HepG2 (cell line): ENCODE measurements around the gene BST1. TPM values are rescaled to one million over a fixed set of nuclear protein-coding genes. Genes with fewer than 3 reads are reported as not detected.

Source experiments
- CENPX ChIP-seq: sonication (generic); formaldehyde crosslinking; IDR thresholded peaks from 2 replicates; pipeline ENCODE4 v1.9.0; 2021; ENCODE audit warnings: mild to moderate bottlenecking, missing genetic modification reagents, moderate library complexity
- SIN3B ChIP-seq: fragments of 150-350 bp; IDR thresholded peaks from 2 replicates; pipeline ENCODE4 v1.6.1; 2014; ENCODE audit warnings: low read length
- SOX6 ChIP-seq, 2 experiments: fragments of 450-650 bp in 1 of 2; sonication (generic) in 1 of 2; formaldehyde crosslinking in 1 of 2; IDR thresholded peaks; 2 replicates each; pipeline versions ENCODE4 v1.4.0 to v1.6.1; 2017 to 2020; ENCODE audit warnings: antibody characterized with exemption in 1 of 2, mild to moderate bottlenecking in 1 of 2, missing genetic modification reagents in 1 of 2
- ZFP41 ChIP-seq: sonication (generic); formaldehyde crosslinking; IDR thresholded peaks from 2 replicates; pipeline ENCODE4 v1.4.0; 2020; ENCODE audit warnings: mild to moderate bottlenecking, missing genetic modification reagents, borderline replicate concordance
- ZNF317 ChIP-seq: sonication (generic); formaldehyde crosslinking; IDR thresholded peaks from 2 replicates; pipeline ENCODE4 v1.5.0; 2020; ENCODE audit warnings: mild to moderate bottlenecking, missing genetic modification reagents
- ZNF337 ChIP-seq: sonication (generic); formaldehyde crosslinking; IDR thresholded peaks from 2 replicates; pipeline ENCODE4 v1.5.1; 2020; ENCODE audit warnings: missing genetic modification reagents, low read depth, mild to moderate bottlenecking, borderline replicate concordance
- polyA plus RNA-seq, 8 experiments: library from polyadenylated mRNA; depleted of rRNA in 3 of 8; stranded (reverse) in 7 of 8; unstranded in 1 of 8; fragments of >200 nt; fragmentation: Illumina TruSeq in 4 of 8; extraction: Trizol in 4 of 8; gene quantifications; 2 replicates each; pipeline versions ENCODE4 v1.2.1 to v1.2.3, GENCODE V29; 2011 to 2016; ENCODE audit warnings: low read depth in 4 of 8, missing spikeins in 1 of 8, mixed read lengths in 1 of 8; ENCODE audit not compliant: insufficient read depth in 1 of 8
- total RNA-seq, 5 experiments: library from RNA; depleted of rRNA; stranded (reverse); fragments of >200 nt; fragmentation: Illumina TruSeq; extraction: Trizol; gene quantifications; 2 replicates each; pipeline ENCODE4 v1.2.3, GENCODE V29; 2016; ENCODE audit warnings: low read depth in 1 of 5
- TF ChIP-seq, protein P1 (sequence below): sonication (generic); formaldehyde crosslinking; IDR thresholded peaks from 2 replicates; pipeline ENCODE4 v1.4.0; 2020; ENCODE audit warnings: missing genetic modification reagents
- TF ChIP-seq, protein P2 (sequence below): sonication (generic); formaldehyde crosslinking; IDR thresholded peaks from 2 replicates; pipeline ENCODE4 v1.5.0; 2020; ENCODE audit warnings: mild to moderate bottlenecking, missing genetic modification reagents
- TF ChIP-seq, protein P3 (sequence below): sonication (generic); formaldehyde crosslinking; IDR thresholded peaks from 2 replicates; pipeline ENCODE4 v1.4.0; 2020; ENCODE audit warnings: missing genetic modification reagents, low read depth, mild to moderate bottlenecking, borderline replicate concordance
- TF ChIP-seq, protein P4 (sequence below): IDR thresholded peaks from 2 replicates; pipeline ENCODE4 v1.6.1; 2016; ENCODE audit warnings: low read depth, missing genetic modification reagents, missing compliant biosample characterization
- TF ChIP-seq, protein P5 (sequence below): IDR thresholded peaks from 2 replicates; pipeline ENCODE4 v1.6.1; 2016
- TF ChIP-seq, protein P6 (sequence below): IDR thresholded peaks from 2 replicates; pipeline ENCODE4 v1.6.1; 2016; ENCODE audit warnings: mild to moderate bottlenecking, missing biosample characterization, missing genetic modification reagents

The BST1 gene
- total and polyA plus RNA-seq, 2 of the 13 experiments (the other 11 are each of a cell fraction or from before 2014, with no cell fraction given), result 0.09 to 0.49 TPM

DNA sequence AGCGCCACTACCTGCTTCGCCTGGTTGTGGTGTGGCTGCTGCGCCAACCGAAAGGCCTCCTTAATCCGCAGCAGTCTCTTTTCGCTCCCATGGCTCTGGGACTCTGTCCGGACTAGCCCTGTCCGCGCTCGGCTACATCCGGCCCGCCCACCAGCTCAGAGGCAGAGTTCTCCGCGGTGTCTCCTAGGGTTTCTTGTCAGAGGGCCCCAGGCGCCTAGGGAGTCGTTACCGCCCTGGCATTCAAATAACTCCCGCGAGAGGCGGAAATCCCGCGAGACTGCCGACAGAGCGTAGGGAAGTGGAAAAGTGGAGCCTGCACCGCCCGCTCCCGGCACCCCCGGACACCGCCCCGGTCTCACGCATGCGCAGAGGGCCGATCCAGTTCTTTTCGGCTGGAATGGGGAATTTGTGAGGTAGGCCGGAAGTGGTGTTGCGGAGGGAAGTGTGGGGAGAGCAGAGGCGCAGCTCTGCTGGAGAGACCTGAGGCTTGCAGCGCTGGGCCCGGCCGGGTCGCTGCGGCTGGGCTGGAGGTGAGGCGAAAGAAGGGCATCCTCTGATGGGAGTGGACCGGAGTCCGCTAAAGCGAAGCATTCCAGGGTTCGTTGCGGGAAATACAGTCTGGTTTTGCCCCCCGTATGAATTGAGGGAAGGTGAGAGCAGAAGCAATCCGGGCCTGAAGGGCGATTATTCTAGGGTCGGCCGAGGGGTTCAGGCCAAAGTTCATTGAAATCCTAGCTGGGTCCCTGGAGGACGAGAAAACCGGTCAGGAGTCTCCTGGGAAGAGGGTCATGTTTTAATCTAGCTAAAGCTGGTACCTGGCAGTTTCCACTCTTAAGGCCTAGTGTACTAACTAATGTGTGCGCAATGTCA, 21.3 kb upstream of the BST1 start, which contains the start of gene FAM200B (continued):
- TF ChIP-seq, protein P1, sequence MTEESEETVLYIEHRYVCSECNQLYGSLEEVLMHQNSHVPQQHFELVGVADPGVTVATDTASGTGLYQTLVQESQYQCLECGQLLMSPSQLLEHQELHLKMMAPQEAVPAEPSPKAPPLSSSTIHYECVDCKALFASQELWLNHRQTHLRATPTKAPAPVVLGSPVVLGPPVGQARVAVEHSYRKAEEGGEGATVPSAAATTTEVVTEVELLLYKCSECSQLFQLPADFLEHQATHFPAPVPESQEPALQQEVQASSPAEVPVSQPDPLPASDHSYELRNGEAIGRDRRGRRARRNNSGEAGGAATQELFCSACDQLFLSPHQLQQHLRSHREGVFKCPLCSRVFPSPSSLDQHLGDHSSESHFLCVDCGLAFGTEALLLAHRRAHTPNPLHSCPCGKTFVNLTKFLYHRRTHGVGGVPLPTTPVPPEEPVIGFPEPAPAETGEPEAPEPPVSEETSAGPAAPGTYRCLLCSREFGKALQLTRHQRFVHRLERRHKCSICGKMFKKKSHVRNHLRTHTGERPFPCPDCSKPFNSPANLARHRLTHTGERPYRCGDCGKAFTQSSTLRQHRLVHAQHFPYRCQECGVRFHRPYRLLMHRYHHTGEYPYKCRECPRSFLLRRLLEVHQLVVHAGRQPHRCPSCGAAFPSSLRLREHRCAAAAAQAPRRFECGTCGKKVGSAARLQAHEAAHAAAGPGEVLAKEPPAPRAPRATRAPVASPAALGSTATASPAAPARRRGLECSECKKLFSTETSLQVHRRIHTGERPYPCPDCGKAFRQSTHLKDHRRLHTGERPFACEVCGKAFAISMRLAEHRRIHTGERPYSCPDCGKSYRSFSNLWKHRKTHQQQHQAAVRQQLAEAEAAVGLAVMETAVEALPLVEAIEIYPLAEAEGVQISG (CRISPR knock-in tag), result peak; percentile 84
- TF ChIP-seq, protein P2, sequence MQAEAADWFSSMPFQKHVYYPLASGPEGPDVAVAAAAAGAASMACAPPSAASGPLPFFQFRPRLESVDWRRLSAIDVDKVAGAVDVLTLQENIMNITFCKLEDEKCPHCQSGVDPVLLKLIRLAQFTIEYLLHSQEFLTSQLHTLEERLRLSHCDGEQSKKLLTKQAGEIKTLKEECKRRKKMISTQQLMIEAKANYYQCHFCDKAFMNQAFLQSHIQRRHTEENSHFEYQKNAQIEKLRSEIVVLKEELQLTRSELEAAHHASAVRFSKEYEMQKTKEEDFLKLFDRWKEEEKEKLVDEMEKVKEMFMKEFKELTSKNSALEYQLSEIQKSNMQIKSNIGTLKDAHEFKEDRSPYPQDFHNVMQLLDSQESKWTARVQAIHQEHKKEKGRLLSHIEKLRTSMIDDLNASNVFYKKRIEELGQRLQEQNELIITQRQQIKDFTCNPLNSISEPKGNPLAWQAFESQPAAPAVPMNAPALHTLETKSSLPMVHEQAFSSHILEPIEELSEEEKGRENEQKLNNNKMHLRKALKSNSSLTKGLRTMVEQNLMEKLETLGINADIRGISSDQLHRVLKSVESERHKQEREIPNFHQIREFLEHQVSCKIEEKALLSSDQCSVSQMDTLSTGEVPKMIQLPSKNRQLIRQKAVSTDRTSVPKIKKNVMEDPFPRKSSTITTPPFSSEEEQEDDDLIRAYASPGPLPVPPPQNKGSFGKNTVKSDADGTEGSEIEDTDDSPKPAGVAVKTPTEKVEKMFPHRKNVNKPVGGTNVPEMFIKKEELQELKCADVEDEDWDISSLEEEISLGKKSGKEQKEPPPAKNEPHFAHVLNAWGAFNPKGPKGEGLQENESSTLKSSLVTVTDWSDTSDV (CRISPR knock-in tag), result no peak; the same call in 1 of the 2 replicates
- peak; percentile 98 for TF ChIP-seq SIN3B
- TF ChIP-seq ZNF317 (CRISPR knock-in tag), result peak; percentile 61
- no peak for TF ChIP-seq SOX6 (IDR thresholded peaks at IDR 0.05)
- TF ChIP-seq SOX6 (CRISPR knock-in tag; IDR thresholded peaks at IDR 0.05), result peak; percentile 83
- TF ChIP-seq ZNF337 (CRISPR knock-in tag), result peak; percentile 77; the same call in 1 of the 2 replicates
- TF ChIP-seq, protein P3, sequence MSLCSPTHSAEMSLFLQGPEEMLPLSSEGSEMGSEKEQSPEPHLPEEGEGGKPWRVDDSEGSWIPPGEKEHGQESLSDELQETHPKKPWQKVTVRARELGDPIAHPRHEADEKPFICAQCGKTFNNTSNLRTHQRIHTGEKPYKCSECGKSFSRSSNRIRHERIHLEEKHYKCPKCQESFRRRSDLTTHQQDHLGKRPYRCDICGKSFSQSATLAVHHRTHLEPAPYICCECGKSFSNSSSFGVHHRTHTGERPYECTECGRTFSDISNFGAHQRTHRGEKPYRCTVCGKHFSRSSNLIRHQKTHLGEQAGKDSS (CRISPR knock-in tag), result peak; percentile 82; the same call in 1 of the 2 replicates
- TF ChIP-seq, protein P4, sequence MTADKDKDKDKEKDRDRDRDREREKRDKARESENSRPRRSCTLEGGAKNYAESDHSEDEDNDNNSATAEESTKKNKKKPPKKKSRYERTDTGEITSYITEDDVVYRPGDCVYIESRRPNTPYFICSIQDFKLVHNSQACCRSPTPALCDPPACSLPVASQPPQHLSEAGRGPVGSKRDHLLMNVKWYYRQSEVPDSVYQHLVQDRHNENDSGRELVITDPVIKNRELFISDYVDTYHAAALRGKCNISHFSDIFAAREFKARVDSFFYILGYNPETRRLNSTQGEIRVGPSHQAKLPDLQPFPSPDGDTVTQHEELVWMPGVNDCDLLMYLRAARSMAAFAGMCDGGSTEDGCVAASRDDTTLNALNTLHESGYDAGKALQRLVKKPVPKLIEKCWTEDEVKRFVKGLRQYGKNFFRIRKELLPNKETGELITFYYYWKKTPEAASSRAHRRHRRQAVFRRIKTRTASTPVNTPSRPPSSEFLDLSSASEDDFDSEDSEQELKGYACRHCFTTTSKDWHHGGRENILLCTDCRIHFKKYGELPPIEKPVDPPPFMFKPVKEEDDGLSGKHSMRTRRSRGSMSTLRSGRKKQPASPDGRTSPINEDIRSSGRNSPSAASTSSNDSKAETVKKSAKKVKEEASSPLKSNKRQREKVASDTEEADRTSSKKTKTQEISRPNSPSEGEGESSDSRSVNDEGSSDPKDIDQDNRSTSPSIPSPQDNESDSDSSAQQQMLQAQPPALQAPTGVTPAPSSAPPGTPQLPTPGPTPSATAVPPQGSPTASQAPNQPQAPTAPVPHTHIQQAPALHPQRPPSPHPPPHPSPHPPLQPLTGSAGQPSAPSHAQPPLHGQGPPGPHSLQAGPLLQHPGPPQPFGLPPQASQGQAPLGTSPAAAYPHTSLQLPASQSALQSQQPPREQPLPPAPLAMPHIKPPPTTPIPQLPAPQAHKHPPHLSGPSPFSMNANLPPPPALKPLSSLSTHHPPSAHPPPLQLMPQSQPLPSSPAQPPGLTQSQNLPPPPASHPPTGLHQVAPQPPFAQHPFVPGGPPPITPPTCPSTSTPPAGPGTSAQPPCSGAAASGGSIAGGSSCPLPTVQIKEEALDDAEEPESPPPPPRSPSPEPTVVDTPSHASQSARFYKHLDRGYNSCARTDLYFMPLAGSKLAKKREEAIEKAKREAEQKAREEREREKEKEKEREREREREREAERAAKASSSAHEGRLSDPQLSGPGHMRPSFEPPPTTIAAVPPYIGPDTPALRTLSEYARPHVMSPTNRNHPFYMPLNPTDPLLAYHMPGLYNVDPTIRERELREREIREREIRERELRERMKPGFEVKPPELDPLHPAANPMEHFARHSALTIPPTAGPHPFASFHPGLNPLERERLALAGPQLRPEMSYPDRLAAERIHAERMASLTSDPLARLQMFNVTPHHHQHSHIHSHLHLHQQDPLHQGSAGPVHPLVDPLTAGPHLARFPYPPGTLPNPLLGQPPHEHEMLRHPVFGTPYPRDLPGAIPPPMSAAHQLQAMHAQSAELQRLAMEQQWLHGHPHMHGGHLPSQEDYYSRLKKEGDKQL (CRISPR knock-in tag), result no peak; the same call in 1 of the 2 replicates
- no peak for TF ChIP-seq CENPX (CRISPR knock-in tag)
- TF ChIP-seq, protein P5, sequence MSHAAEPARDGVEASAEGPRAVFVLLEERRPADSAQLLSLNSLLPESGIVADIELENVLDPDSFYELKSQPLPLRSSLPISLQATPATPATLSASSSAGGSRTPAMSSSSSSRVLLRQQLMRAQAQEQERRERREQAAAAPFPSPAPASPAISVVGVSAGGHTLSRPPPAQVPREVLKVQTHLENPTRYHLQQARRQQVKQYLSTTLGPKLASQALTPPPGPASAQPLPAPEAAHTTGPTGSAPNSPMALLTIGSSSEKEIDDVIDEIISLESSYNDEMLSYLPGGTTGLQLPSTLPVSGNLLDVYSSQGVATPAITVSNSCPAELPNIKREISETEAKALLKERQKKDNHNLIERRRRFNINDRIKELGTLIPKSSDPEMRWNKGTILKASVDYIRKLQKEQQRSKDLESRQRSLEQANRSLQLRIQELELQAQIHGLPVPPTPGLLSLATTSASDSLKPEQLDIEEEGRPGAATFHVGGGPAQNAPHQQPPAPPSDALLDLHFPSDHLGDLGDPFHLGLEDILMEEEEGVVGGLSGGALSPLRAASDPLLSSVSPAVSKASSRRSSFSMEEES (CRISPR knock-in tag), result no peak
- TF ChIP-seq ZFP41, result peak; percentile 77; the same call in 1 of the 2 replicates
- TF ChIP-seq, protein P6, sequence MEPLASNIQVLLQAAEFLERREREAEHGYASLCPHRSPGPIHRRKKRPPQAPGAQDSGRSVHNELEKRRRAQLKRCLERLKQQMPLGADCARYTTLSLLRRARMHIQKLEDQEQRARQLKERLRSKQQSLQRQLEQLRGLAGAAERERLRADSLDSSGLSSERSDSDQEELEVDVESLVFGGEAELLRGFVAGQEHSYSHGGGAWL (CRISPR knock-in tag), result peak; percentile 71; the same call in 1 of the 2 replicates
